Measurements from ENCODE around the gene NDFIP2. TPM values are rescaled to one million over a fixed set of nuclear protein-coding genes. Genes with fewer than 3 reads are reported as not detected.

NDFIP2 gene
- total RNA-seq, 1 experiment from 2014 or later = 23.1 TPM

DNA sequence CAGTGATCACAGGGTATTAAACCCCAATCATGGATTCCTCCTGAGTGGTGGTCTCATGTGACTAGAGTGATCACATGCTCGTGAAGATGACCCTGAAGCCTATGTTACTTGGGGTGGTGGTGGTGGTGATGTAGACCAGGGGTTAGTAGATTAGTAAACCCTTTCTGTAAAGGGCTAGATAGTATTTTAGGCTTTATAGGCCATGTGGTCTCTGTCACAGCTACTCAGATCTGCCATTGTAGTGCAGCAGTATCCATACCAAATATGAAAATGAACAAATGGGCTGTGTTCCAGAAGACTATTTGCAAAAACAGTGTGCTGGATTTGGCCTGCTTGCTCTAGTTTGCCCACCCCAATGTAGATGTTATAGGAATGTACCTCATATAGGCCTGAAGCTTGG lies 9.4 kb downstream of the NDFIP2 start:
- Mint-ChIP-seq H3K4me3 (no peak overlapping the region), H3K9me3 (peaks cover 5% of the 10 kb centered on the region; the same call in 1 of the 2 replicates), H3K36me3 (no peaks in the 10 kb centered on the region), H3K27ac (no peak overlapping the region), H3K4me1 (peaks cover 45% of the 10 kb centered on the region), H3K27me3 (ENCODE audit: low read depth) (no peaks in the 10 kb centered on the region)
- ChIA-PET POLR2A (no interaction called here), CTCF (no interaction called here)
- no peak for ATAC-seq
- TF ChIP-seq, protein P1, sequence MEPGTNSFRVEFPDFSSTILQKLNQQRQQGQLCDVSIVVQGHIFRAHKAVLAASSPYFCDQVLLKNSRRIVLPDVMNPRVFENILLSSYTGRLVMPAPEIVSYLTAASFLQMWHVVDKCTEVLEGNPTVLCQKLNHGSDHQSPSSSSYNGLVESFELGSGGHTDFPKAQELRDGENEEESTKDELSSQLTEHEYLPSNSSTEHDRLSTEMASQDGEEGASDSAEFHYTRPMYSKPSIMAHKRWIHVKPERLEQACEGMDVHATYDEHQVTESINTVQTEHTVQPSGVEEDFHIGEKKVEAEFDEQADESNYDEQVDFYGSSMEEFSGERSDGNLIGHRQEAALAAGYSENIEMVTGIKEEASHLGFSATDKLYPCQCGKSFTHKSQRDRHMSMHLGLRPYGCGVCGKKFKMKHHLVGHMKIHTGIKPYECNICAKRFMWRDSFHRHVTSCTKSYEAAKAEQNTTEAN (CRISPR knock-in tag; IDR thresholded peaks at IDR 0.05) = no peak
- TF ChIP-seq ZNF138 (CRISPR knock-in tag; conservative IDR thresholded peaks at IDR 0.05) (no peak), TEAD4 (CRISPR knock-in tag; IDR thresholded peaks at IDR 0.05) (no peak), NFE2L1 (CRISPR knock-in tag; IDR thresholded peaks at IDR 0.05) (no peak), NR2C2 (CRISPR knock-in tag; IDR thresholded peaks at IDR 0.05) (no peak)
- DNase-seq (ENCODE audit: low spot score) = no peak

GRCh38 chr13:79490824-79491223 lies 9.9 kb downstream of the NDFIP2 start:
- H3K9me3 Mint-ChIP-seq = peaks cover 5% of the 10 kb centered on the region; the same call in 1 of the 2 replicates
- ChIA-PET CTCF (no interaction called here), POLR2A (no interaction called here)
- peaks cover 47% of the 10 kb centered on the region for H3K4me1 Mint-ChIP-seq
- H3K27ac Mint-ChIP-seq = no peak overlapping the region
- DNase-seq (ENCODE audit: low spot score) (no peak), ATAC-seq (no peak)
- no peak overlapping the region for H3K4me3 Mint-ChIP-seq
- H3K27me3 Mint-ChIP-seq (ENCODE audit: low read depth) = no peaks in the 10 kb centered on the region
- no peaks in the 10 kb centered on the region for H3K36me3 Mint-ChIP-seq
- TF ChIP-seq GRHL2 (CRISPR knock-in tag; IDR thresholded peaks at IDR 0.05; ENCODE audit: insufficient replicate concordance, severe bottlenecking) = no peak
- no peak for TF ChIP-seq ZNF263 (CRISPR knock-in tag; IDR thresholded peaks at IDR 0.05; ENCODE audit: low read depth)
- TF ChIP-seq CBFB (CRISPR knock-in tag; IDR thresholded peaks at IDR 0.05; ENCODE audit: low read depth) = no peak
- TF ChIP-seq ZNF121 (CRISPR knock-in tag; IDR thresholded peaks at IDR 0.05) = no peak
- TF ChIP-seq, protein P2, sequence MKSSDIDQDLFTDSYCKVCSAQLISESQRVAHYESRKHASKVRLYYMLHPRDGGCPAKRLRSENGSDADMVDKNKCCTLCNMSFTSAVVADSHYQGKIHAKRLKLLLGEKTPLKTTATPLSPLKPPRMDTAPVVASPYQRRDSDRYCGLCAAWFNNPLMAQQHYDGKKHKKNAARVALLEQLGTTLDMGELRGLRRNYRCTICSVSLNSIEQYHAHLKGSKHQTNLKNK (CRISPR knock-in tag; IDR thresholded peaks at IDR 0.05) = no peak
- TF ChIP-seq, protein P3, sequence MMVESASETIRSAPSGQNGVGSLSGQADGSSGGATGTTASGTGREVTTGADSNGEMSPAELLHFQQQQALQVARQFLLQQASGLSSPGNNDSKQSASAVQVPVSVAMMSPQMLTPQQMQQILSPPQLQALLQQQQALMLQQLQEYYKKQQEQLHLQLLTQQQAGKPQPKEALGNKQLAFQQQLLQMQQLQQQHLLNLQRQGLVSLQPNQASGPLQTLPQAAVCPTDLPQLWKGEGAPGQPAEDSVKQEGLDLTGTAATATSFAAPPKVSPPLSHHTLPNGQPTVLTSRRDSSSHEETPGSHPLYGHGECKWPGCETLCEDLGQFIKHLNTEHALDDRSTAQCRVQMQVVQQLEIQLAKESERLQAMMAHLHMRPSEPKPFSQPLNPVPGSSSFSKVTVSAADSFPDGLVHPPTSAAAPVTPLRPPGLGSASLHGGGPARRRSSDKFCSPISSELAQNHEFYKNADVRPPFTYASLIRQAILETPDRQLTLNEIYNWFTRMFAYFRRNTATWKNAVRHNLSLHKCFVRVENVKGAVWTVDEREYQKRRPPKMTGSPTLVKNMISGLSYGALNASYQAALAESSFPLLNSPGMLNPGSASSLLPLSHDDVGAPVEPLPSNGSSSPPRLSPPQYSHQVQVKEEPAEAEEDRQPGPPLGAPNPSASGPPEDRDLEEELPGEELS (CRISPR knock-in tag; IDR thresholded peaks at IDR 0.05) = no peak
- TF ChIP-seq CREB1 (CRISPR knock-in tag; IDR thresholded peaks at IDR 0.05) = no peak
- no peak for TF ChIP-seq ZNF138 (CRISPR knock-in tag; conservative IDR thresholded peaks at IDR 0.05)
- no peak for TF ChIP-seq OVOL2 (CRISPR knock-in tag; IDR thresholded peaks at IDR 0.05; ENCODE audit: borderline replicate concordance)
- no peak for TF ChIP-seq TEAD1 (CRISPR knock-in tag; IDR thresholded peaks at IDR 0.05)
- no peak for TF ChIP-seq MXD4 (CRISPR knock-in tag; IDR thresholded peaks at IDR 0.05; ENCODE audit: borderline replicate concordance)

- POLR2A ChIA-PET = no interaction called here
- Mint-ChIP-seq H3K9me3 (peaks cover 5% of the 10 kb centered on the region; the same call in 1 of the 2 replicates), H3K36me3 (no peaks in the 10 kb centered on the region), H3K27ac (no peak overlapping the region; the same call in 1 of the 2 replicates), H3K4me1 (peaks cover 47% of the 10 kb centered on the region), H3K27me3 (ENCODE audit: low read depth) (no peaks in the 10 kb centered on the region), H3K4me3 (no peak overlapping the region)
- ATAC-seq = no peak
- CTCF ChIA-PET = interaction anchor here (1.4 kb wide), 1 partner anchor 67 kb away, joined by 3 read pairs; no protein-coding TSS in a partner anchor
- no peak for DNase-seq (ENCODE audit: low spot score)
- TF ChIP-seq TEAD1 (CRISPR knock-in tag; IDR thresholded peaks at IDR 0.05) (no peak), ESRRA (CRISPR knock-in tag; IDR thresholded peaks at IDR 0.05; ENCODE audit: borderline replicate concordance) (no peak), CTCF (IDR thresholded peaks at IDR 0.05) (no peak), JAZF1 (CRISPR knock-in tag; IDR thresholded peaks at IDR 0.05) (no peak), CREB1 (CRISPR knock-in tag; IDR thresholded peaks at IDR 0.05) (no peak), HMGA2 (CRISPR knock-in tag; IDR thresholded peaks at IDR 0.05) (no peak), E2F4 (CRISPR knock-in tag; IDR thresholded peaks at IDR 0.05; ENCODE audit: borderline replicate concordance, low read depth) (no peak), ZNF423 (CRISPR knock-in tag; IDR thresholded peaks at IDR 0.05) (no peak), GABPB1 (CRISPR knock-in tag; IDR thresholded peaks at IDR 0.05) (no peak)
- TF ChIP-seq, protein P4, sequence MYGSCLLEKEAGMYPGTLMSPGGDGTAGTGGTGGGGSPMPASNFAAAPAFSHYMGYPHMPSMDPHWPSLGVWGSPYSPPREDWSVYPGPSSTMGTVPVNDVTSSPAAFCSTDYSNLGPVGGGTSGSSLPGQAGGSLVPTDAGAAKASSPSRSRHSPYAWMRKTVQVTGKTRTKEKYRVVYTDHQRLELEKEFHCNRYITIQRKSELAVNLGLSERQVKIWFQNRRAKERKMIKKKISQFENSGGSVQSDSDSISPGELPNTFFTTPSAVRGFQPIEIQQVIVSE (CRISPR knock-in tag; IDR thresholded peaks at IDR 0.05; ENCODE audit: borderline replicate concordance) = no peak
- TF ChIP-seq, protein P2 (CRISPR knock-in tag; IDR thresholded peaks at IDR 0.05) = no peak
- TF ChIP-seq, protein P5, sequence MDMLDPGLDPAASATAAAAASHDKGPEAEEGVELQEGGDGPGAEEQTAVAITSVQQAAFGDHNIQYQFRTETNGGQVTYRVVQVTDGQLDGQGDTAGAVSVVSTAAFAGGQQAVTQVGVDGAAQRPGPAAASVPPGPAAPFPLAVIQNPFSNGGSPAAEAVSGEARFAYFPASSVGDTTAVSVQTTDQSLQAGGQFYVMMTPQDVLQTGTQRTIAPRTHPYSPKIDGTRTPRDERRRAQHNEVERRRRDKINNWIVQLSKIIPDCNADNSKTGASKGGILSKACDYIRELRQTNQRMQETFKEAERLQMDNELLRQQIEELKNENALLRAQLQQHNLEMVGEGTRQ (CRISPR knock-in tag; IDR thresholded peaks at IDR 0.05) = no peak
Observed at GRCh38 chr13:79491715-79492114, 10.8 kb downstream of the NDFIP2 start.

Data from WTC11 (cell line).